ENCODE data around the gene MVB12B. TPM values are rescaled to one million over a fixed set of nuclear protein-coding genes. Genes with fewer than 3 reads are reported as not detected.

MVB12B gene
- total and polyA plus RNA-seq, 2 of the 4 experiments (the other 2 are of a cell fraction) = 2.0 to 4.0 TPM

GRCh38 chr9:126485662-126486061, 159.0 kb downstream of the MVB12B start:
- Histone ChIP-seq H3K79me1 (ENCODE audit: low read depth in 1 of 2, low read length in 2 of 2) (no peaks in the 10 kb centered on the region), H3K9me1 (ENCODE audit: insufficient read depth, low read length) (no peaks in the 10 kb centered on the region), H3K4me2 (ENCODE audit: low read depth, low read length) (no peak overlapping the region), H2AK5ac (ENCODE audit: low read depth, low read length) (no peak overlapping the region), H2AFZ (replicated peaks; ENCODE audit: low read length, poor library complexity) (no peak overlapping the region), H3K4me1 (ENCODE audit: control insufficient read depth, insufficient read depth, low read length) (peaks cover 2% of the 10 kb centered on the region; the same call in 1 of the 2 replicates), H3K4ac (ENCODE audit: low read depth, low read length) (no peak overlapping the region), H3K27ac (ENCODE audit: insufficient read depth, low read length) (no peak overlapping the region), H2BK120ac (ENCODE audit: low read depth, low read length) (no peak overlapping the region), H3K36me3 (ENCODE audit: control insufficient read depth, insufficient read depth, low read length) (no peaks in the 10 kb centered on the region), H4K8ac (ENCODE audit: low read depth in 2 of 2, low read length in 2 of 2) (no peak overlapping the region), H2BK20ac (ENCODE audit: low read depth, low read length) (no peak overlapping the region), H3K9ac (ENCODE audit: low read depth, low read length) (no peak overlapping the region), H3K56ac (ENCODE audit: extremely low read depth, insufficient read depth, low read length) (no peak overlapping the region), H2AK9ac (replicated peaks; ENCODE audit: low read depth, low read length, poor library complexity) (no peak overlapping the region), H3K18ac (ENCODE audit: low read depth, low read length) (no peak overlapping the region), H3K9me3 (ENCODE audit: control insufficient read depth, insufficient read depth, low read length) (no peaks in the 10 kb centered on the region), H3K27me3 (ENCODE audit: control insufficient read depth, insufficient read depth, low read length) (no peaks in the 10 kb centered on the region), H4K20me1 (ENCODE audit: insufficient read depth, low read length) (no peaks in the 10 kb centered on the region), H3K23ac (ENCODE audit: low read depth, low read length) (no peak overlapping the region), H4K91ac (ENCODE audit: insufficient read depth, low read depth, low read length) (no peak overlapping the region), H2BK15ac (ENCODE audit: low read depth, low read length) (no peak overlapping the region), H3K4me3 (ENCODE audit: insufficient read depth, low read depth, low read length) (no peak overlapping the region), H2BK5ac (ENCODE audit: low read depth, low read length, poor library complexity, severe bottlenecking) (no peak overlapping the region), H4K5ac (ENCODE audit: low read depth, low read length) (no peak overlapping the region), H3K14ac (replicated peaks; ENCODE audit: low read depth, low read length) (no peak overlapping the region)
- DNase-seq = no peak
- ATAC-seq (ENCODE audit: low read depth) = no peak
- no CpG with 5 or more reads among the region's 6 CpGs for WGBS, 2 experiments (ENCODE audit: extremely low coverage in 2 of 2, insufficient read length in 1 of 2)
- POLR2A ChIA-PET (ENCODE audit: unreplicated experiment) = no interaction called here
- no TSS peak for BruUV-seq (replicated peaks)
- in situ Hi-C loops (cut with MboI; ENCODE audit: low sequenced_read_pairs) = loop anchor here (25.0 kb wide), 1 partner anchor 1073 kb away; no protein-coding TSS in a partner anchor
- dilution Hi-C loops (cut with HindIII; ENCODE audit: low sequenced_read_pairs, unreplicated experiment) = no loop called here
- CTCF ChIA-PET = no interaction called here
- intact Hi-C loops (cut with micrococcal nuclease) = no loop called here
- TF ChIP-seq CEBPB (IDR thresholded peaks at IDR 0.05; ENCODE audit: low read depth, low read length) (no peak), BHLHE40 (IDR thresholded peaks at IDR 0.05; ENCODE audit: low read depth, low read length) (no peak), POLR2A (IDR thresholded peaks at IDR 0.05; ENCODE audit: low read depth, low read length) (no peak), NFE2L2 (IDR thresholded peaks at IDR 0.05; ENCODE audit: low read depth, low read length) (no peak), ELK1 (IDR thresholded peaks at IDR 0.05; ENCODE audit: borderline replicate concordance, low read depth, low read length) (no peak), MAZ (IDR thresholded peaks at IDR 0.05; ENCODE audit: borderline replicate concordance, low read depth, low read length) (no peak), USF2 (IDR thresholded peaks at IDR 0.05; ENCODE audit: low read depth, low read length) (no peak), RCOR1 (IDR thresholded peaks at IDR 0.05; ENCODE audit: insufficient replicate concordance, low read length) (no peak), FOS (IDR thresholded peaks at IDR 0.05; ENCODE audit: low read depth, low read length) (no peak), SMC3 (IDR thresholded peaks at IDR 0.05; ENCODE audit: low read depth, low read length) (no peak), RFX5 (IDR thresholded peaks at IDR 0.05; ENCODE audit: low read depth, low read length) (no peak)
